Skin epidermis (tissue), 12 donors: Measurements from ENCODE around the gene ZNF385B.

Experiments
- H3K27ac ChIP-seq, 21 experiments: fragments of 200-600 bp; sonication (generic) in 11 of 21; one replicate each; pipeline ENCODE4 v1.5.0; 2020; ENCODE audit warnings: mild to moderate bottlenecking in 3 of 21, inconsistent platforms in 2 of 21, moderate library complexity in 2 of 21
- H3K4me3 ChIP-seq, 7 experiments: fragments of 200-600 bp; sonication (generic) in 2 of 7; one replicate each; pipeline ENCODE4 v1.5.0; 2020; ENCODE audit warnings: inconsistent platforms in 2 of 7, mild to moderate bottlenecking in 2 of 7, moderate library complexity in 1 of 7

The ZNF385B gene

DNA sequence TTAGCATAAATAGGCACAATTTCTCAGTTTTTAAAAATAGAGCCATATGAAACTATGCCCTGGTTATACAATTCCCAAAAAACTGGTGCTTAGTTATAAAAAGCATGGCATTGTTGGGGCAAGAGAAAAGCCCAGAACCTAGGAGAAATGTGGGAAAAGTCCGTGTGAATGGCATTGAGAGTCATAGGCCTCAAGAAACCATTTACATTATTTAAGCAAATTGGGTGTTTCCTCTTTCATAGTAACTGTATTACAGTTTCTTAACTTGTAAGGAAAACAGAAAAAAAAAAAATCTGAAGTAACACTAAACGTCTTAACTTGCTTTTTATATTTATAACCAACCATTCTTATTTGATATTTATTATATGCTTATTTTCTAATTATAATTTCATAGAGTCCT, 425.8 kb downstream of the ZNF385B start:
- no peak overlapping the region for H3K4me3 ChIP-seq
- no peak overlapping the region for H3K27ac ChIP-seq

DNA sequence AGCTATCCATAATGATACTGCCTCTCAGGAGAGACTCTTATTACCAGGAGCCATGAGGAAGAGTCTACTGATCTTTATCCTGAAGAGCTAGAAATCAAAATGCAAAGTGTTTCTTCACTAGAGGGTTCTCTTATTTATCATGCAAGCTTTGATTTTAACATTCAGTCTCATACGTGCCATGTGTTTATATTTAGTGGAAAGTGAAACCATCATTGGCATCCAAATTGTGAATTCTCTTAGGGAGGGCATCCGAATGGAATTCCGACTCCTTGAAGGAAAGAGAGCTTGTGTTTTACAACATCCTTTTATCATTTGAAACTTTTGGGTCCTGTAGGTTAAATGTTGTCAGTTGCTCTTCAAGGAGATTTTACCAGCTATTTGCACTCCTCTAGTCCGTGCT, 426.4 kb downstream of the ZNF385B start:
- no peak overlapping the region for H3K4me3 ChIP-seq
- H3K27ac ChIP-seq: no peak overlapping the region

DNA sequence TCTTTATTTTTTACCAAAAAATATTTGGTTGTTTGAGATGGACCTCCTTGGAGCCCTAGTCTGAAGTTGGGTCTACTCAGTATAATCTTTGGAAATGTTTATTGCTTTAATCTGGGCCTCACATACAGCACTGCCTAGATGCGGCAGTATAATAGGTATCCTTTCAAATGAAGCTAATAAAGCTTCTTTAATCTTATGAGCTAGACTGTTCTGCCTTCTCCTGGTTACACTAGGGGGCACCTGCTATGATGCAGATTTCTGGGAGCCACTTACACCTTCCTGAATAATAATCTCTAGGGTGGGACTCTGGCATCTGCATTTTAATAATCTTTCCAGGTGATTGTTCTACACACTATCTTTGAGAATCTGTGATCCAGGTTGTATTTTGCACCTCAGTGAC, 427.1 kb downstream of the ZNF385B start:
- H3K27ac ChIP-seq: no peak overlapping the region

DNA sequence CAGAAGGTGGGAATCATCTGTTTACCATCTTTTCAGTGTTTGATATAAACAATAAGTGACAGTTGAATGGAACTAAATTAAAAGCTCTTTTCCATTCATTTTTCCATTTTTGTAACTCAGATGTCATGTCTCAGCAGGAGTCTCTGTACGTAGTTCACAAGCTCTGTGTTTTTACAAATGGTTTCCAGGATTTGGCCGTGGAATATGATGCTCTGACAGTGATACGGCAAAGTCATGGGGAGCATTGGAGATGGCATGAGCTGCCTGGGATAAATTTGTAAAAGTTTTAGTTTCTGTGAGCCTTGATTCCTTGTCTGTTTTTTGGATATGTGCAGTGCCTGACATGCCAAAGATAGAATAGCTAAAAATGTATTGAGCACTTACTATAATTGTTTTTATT, 428.7 kb downstream of the ZNF385B start:
- no peak overlapping the region for H3K4me3 ChIP-seq
- no peak overlapping the region for H3K27ac ChIP-seq

More for the DNA sequence above, 427.1 kb downstream of the ZNF385B start:
- H3K4me3 ChIP-seq: no peak overlapping the region

DNA sequence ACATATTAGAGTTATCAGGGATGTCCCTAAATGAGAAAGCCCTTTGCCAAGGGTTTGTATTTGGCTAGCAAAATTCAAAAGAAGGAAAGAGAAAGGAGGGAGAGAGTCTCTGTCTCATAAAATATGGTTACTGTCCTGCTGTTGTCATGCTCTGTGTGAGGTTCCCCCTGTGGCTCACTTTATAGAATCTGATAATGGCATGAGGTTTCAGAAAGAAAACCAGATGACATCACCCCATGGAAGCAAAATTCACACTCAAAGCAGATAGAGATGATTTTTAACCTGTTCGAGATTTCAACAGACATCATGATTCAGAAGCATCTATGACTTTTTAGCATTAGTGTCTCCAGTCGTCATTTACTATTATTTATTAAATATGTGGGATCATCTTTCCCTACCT, 431.8 kb downstream of the ZNF385B start:
- H3K27ac ChIP-seq: no peak overlapping the region

DNA sequence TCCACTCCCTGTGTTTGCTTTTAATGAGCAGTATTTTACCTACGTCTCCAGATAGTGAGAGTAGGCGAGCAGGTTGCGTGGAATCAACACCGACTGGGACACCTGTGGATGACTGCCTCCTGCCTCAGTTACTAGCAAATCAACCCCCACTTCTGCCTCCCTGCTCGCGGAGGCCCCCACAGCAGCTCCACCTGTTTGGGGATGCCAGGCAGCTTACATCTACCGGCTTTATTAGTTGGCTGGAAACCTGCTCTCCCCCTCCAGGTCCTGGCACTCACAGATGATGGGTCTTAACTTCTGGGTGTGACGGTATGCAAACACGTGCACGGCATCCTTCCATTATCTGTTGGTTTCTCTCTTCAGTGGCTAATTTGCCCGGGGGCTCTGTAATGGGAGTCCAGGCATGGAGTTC, 432.3 kb downstream of the ZNF385B start:
- H3K27ac ChIP-seq: no peak overlapping the region
- H3K4me3 ChIP-seq: no peak overlapping the region

More for the DNA sequence above, 431.8 kb downstream of the ZNF385B start:
- H3K4me3 ChIP-seq: no peak overlapping the region

DNA sequence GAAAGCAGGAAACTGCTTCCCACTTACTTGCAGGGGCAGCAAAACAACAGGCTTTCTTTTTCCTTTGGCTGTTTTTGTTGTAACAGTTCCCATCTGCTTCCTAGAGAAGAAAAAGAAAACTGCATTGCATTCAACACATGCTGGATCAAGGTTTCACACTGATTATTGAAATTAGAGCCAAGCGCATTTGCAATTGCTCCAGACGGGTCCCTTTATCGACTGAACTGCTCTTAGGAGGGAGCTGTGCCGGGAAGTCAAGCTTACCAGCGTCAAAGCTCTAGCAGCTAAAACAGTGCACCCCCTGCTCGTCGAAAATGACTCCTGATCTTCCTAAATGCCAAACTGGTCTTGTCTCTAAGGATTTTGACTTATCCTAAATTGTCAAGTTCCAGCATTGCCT, 432.8 kb downstream of the ZNF385B start:
- H3K27ac ChIP-seq: no peak overlapping the region
- H3K4me3 ChIP-seq: no peak overlapping the region

DNA sequence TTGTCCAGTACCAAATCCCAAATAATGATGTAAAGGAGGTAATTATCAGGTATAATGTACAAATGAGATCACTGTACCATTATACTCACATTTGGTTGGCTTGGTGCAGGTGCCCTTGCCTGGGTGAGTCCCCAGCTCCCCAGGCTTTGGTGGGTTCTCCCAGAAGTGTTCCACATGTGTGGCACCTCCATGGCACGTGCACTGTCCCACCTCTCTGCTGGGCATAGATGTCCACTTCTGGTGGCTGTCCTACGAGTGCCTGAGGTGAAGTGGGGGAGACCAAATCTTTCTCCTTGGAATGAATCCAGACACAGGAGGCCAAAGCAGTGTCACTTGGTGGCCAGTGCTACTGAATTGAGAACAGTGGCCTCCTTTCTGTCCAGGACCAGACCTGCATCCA, 434.3 kb downstream of the ZNF385B start:
- no peak overlapping the region for H3K27ac ChIP-seq
- no peak overlapping the region for H3K4me3 ChIP-seq

DNA sequence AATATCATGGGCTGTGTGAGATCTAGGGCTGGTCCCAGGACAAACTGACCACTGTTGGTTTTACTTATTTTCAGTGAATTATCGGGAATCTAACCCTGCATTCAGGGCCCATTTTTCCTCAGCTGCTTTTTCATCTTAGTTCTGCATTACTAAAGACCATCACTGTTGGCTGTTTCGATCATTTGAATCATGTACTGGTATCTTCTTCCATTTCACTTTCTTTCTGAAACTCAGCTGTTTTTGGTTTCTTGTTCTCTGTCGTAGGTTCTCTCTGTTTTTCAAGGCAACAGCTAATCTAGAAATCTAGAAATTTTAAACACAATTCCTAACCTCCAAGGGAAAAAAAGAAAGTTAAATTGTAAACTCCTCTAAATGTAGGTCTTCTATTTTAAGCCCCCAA, 436.8 kb downstream of the ZNF385B start:
- H3K4me3 ChIP-seq: no peak overlapping the region
- H3K27ac ChIP-seq: no peak overlapping the region

DNA sequence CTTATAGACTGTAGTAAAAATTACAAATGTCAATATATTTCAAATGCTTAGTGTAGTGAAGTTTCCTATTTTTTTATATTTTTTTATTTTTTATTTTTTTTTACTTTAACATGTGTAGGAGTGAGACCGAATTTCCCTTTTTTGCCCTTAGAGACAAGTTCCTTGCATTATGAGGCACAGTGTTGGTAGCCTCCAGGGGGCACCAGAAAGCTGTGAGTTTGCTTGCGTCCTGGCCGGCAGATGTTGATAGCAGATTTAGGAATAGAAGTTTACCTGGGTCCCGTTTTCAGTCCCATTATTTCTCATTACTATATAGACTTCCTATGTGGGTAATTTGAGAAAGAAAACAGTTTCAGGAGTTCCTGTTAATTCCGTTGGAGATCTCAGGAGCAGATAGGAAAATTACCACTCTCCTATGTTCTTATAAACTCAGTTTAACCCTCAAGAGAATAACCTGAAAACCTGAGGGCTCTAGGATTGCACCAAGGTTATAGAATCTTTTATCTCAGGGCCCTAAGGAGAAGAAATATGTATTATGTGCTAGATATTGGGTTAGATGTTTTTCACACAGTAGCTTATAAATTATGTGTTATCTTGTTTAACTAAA, 439.3 kb downstream of the ZNF385B start:
- Histone ChIP-seq H3K4me3 (no peak overlapping the region), H3K27ac (no peak overlapping the region)

DNA sequence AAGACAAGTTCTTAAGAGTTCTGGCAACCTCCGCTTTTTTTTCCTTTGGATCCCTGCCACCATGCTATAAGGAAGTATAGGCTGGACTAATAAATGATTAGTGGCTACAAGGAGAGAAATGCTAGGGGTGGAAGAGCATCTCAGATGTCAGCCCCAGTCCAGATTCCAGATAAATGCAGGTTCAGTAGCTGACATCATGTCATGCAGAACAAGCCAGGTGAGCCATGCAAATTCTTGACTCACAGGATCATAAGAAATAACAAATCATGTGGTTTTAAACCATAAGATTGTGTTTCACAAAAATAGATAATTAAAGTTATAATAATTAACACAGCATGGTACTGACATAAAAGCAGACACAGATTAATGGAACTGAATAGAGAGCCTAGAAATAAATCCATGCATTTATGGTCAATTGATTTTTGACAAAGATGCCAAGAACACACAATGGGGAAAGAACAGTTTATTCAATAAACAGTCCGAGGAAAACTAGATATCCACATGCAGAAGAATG, 443.9 kb downstream of the ZNF385B start:
- Histone ChIP-seq H3K27ac (no peak overlapping the region), H3K4me3 (no peak overlapping the region)

DNA sequence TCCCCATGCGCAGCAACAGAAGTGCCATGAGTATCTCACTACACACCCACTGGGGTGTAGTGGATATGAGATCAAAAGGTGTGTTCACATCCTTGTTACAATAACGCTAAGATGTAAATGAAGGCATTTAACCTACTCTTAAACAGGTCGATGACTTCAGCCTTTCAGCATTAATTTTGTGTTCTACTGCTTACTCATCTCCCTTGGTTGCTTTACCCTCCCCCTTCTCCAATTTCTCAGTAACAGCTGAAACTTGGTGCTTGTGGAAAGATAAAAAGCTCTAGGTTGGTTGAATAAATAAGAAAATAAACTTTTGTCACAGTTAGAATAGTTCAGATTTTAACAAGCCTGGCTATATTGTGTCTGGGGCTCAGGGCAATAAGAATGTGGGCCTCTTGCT, 449.3 kb downstream of the ZNF385B start:
- Histone ChIP-seq H3K4me3 (no peak overlapping the region), H3K27ac (no peak overlapping the region)

DNA sequence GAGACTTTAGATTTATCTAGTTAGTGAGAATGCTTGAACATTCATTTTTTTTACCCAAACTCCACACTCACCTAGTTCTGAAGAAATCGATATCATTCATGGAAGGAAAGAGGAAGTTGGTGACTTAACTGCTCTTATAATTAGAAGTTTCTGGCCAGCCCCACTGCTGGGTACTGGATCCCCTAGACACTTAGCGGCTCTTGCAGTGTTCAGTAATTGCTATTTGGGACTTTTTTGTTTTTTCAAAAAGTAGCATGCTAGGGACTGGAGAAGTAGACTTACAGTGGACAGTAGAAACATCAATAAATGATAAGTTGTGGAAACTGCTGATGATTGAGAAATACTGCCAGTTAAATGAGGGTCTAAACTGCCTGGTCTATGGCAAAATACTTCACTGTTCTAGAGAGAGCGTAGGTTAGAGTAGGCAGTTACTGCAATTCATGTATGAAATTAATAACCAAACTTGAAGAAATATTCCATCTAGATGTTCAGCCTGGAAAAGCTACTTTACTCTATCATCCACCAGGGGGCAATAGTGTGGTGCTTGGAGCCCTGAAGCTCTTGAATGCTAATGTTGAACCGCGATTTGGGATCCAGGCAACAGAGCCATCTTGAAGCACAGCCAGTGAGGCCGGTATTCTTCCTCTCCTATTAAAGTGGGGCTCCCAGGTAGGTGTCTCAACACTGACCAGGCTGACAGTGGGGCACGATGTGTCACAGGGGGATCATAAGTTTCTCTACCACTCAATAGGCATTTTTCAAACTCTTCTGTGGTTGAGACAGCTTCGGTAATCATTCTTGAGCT, 450.7 kb downstream of the ZNF385B start:
- Histone ChIP-seq H3K4me3 (no peak overlapping the region), H3K27ac (no peak overlapping the region)

DNA sequence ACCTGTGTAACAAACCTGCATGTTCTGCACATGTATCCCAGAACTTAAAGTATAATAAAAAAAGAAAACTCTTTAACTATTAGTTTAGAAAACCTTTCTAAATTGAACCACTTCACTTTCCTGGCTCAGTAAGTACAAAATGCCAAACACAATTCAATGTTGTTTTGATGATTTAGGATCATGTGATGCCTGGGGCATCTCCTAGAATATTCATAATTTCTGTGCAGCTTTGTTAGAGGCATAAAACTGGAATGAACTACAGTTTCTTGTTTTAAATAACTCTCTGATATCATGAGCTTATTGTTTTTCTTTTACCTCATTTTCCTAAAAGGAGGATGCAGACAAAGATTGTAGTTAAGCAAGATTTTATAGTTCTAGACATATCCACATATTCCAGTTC, 457.8 kb downstream of the ZNF385B start:
- H3K4me3 ChIP-seq: no peak overlapping the region

DNA sequence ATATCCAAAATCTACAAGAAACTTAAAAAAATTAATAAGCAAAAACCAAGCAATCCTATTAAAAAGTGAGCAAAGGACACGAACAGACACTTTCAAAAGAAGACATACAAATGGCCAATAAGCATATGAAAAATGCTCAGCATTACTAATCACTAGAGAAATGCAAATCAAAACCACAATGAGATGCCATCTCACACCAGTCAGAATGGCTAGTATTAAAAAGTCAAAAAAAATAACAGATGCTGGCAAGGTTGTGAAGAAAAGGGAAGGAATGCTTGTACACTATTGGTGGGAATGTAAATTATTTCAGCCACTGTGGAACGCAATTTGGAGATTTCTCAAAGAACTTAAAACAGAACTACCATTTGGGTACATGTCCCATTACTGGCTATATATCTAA, 467.9 kb downstream of the ZNF385B start:
- Histone ChIP-seq H3K27ac (no peak overlapping the region), H3K4me3 (no peak overlapping the region)

More for the DNA sequence above, 457.8 kb downstream of the ZNF385B start:
- H3K27ac ChIP-seq: no peak overlapping the region
